GM12865 (cell line): Measurements from ENCODE around the gene PSME4.
A peak's percentile ranks its signal among the peaks of the same experiment; 100 is the strongest.

Source experiments
- DNase-seq: peaks from one replicate; pipeline ENCODE4 v3.0.0; 2010; ENCODE audit warnings: low read depth
- H3K4me3 ChIP-seq: 2 replicates; pipeline ENCODE4 v1.5.1; 2011; ENCODE audit warnings: mild to moderate bottlenecking, low read depth, low read length, control low read depth
- TF ChIP-seq, protein P1 (sequence below): IDR thresholded peaks from 2 replicates; pipeline ENCODE4 v1.5.1; 2011; ENCODE audit warnings: low read length, control low read depth, low read depth, inconsistent platforms; ENCODE audit not compliant: insufficient read depth; ENCODE audit errors: missing control alignments

Gene PSME4

GRCh38 chr2:53960476-53960875 lies 10.3 kb downstream of the PSME4 start:
- H3K4me3 ChIP-seq: no peak overlapping the region

GRCh38 chr2:53958443-53958842 lies 12.3 kb downstream of the PSME4 start:
- DNase-seq: no peak

More at GRCh38 chr2:53960476-53960875, 10.3 kb downstream of the PSME4 start:
- no peak for DNase-seq
- TF ChIP-seq, protein P1, sequence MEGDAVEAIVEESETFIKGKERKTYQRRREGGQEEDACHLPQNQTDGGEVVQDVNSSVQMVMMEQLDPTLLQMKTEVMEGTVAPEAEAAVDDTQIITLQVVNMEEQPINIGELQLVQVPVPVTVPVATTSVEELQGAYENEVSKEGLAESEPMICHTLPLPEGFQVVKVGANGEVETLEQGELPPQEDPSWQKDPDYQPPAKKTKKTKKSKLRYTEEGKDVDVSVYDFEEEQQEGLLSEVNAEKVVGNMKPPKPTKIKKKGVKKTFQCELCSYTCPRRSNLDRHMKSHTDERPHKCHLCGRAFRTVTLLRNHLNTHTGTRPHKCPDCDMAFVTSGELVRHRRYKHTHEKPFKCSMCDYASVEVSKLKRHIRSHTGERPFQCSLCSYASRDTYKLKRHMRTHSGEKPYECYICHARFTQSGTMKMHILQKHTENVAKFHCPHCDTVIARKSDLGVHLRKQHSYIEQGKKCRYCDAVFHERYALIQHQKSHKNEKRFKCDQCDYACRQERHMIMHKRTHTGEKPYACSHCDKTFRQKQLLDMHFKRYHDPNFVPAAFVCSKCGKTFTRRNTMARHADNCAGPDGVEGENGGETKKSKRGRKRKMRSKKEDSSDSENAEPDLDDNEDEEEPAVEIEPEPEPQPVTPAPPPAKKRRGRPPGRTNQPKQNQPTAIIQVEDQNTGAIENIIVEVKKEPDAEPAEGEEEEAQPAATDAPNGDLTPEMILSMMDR: no peak

GRCh38 chr2:53952519-53952918 lies 18.3 kb downstream of the PSME4 start:
- no peak overlapping the region for H3K4me3 ChIP-seq
- TF ChIP-seq, protein P1: no peak
- no peak for DNase-seq

More at GRCh38 chr2:53958443-53958842, 12.3 kb downstream of the PSME4 start:
- TF ChIP-seq, protein P1: no peak
- no peak overlapping the region for H3K4me3 ChIP-seq

- TF ChIP-seq, protein P1: no peak
- no peak overlapping the region for H3K4me3 ChIP-seq
- peak; percentile 19 for DNase-seq
These were observed 21.3 kb downstream of the PSME4 start for GRCh38 chr2:53949457-53949856.

GRCh38 chr2:53945538-53945937 lies 25.3 kb downstream of the PSME4 start:
- TF ChIP-seq, protein P1: no peak
- no peak for DNase-seq
- no peak overlapping the region for H3K4me3 ChIP-seq

DNA sequence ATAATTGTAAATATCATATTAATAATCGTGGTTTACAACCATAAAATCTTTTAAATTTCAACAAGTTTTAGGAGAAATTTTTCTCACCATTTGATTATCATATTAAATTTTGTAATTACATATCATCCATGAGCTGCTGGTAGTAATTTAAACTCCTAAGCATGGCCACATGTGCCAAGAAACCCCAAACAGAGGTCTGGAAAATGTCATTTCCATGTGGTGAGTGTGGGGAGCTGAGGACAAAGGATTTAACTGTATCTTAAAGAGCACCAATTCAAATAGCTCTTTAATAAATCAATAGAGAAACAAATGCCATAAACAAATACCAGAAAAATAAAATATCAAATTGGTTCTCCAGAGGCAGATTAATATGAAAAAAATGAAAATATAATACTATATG lies 26.3 kb downstream of the PSME4 start:
- no peak overlapping the region for H3K4me3 ChIP-seq
- TF ChIP-seq, protein P1: no peak
- no peak for DNase-seq

DNA sequence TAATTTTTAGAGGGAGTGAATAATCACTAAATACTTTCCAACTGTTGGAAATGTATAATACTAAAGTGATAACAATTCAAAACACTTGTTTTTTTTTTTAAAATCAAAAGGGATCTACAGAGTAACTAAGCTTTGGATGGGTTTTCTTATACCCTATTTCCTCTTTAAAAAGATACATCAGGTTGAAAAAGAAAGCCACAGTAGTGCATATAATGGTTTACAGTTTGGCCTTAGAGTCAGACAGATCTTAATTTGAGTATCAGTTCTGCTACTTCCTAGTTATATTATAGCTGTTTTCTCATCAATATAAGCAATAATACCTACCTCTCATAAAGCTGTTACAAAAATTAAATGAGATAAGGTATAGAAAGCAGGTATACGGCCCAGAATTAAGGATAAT lies 28.5 kb downstream of the PSME4 start:
- no peak overlapping the region for H3K4me3 ChIP-seq
- TF ChIP-seq, protein P1: no peak
- no peak for DNase-seq
